Measurements from ENCODE around the gene TPRG1L.
"Not testable (repeated sequence)": the region's sequence is repeated elsewhere in the genome, so short reads cannot be mapped to it uniquely, and the experiment has no call there.

The TPRG1L gene

GRCh38 chr1:3609769-3610526 is 14.9 kb upstream of the TPRG1L start:
- no peak for DNase-seq

- no peak for DNase-seq
These were observed 14.2 kb upstream of the TPRG1L start for GRCh38 chr1:3610527-3611169.

- DNase-seq = no peak
These were observed 13.4 kb upstream of the TPRG1L start, which contains the start of gene MEGF6 for GRCh38 chr1:3611170-3612019. Gene MEGF6 (minus strand): TSS chr1:3611508. CDS start chr1:3611268, 240 bp downstream.

- DNase-seq = no peak
These were observed 12.7 kb upstream of the TPRG1L start for GRCh38 chr1:3612123-3612522.

GRCh38 chr1:3614755-3615742 is 9.8 kb upstream of the TPRG1L start:
- DNase-seq = no peak

GRCh38 chr1:3616861-3617260 is 8.0 kb upstream of the TPRG1L start:
- DNase-seq = no peak

- DNase-seq = no peak
These were observed 6.9 kb upstream of the TPRG1L start for GRCh38 chr1:3617806-3618345.

GRCh38 chr1:3618531-3618880 is 6.3 kb upstream of the TPRG1L start:
- no peak for DNase-seq

GRCh38 chr1:3618881-3619671 is 5.7 kb upstream of the TPRG1L start:
- DNase-seq = peak; percentile 24

GRCh38 chr1:3620708-3621107 is 4.1 kb upstream of the TPRG1L start:
- DNase-seq = no peak

- not testable (repeated sequence) for DNase-seq
These were observed 3.6 kb upstream of the TPRG1L start for GRCh38 chr1:3621151-3621671.

- not testable (repeated sequence) for DNase-seq
These were observed 2.7 kb upstream of the TPRG1L start for GRCh38 chr1:3622102-3622501.

- DNase-seq = no peak
These were observed 1.2 kb upstream of the TPRG1L start for GRCh38 chr1:3623441-3624199.

GRCh38 chr1:3625151-3625907 is 514 bp downstream of the TPRG1L start:
- DNase-seq = no peak

GRCh38 chr1:3626025-3626424 is 1.2 kb downstream of the TPRG1L start:
- DNase-seq = no peak

- DNase-seq = no peak
These were observed 2.9 kb downstream of the TPRG1L start for GRCh38 chr1:3627515-3628253.

- no peak for DNase-seq
These were observed 3.6 kb downstream of the TPRG1L start for GRCh38 chr1:3628445-3628844.

- no peak for DNase-seq
These were observed 4.8 kb downstream of the TPRG1L start for GRCh38 chr1:3629561-3630160.

Data from SIG-M5 (cell line).